ENCODE results near the gene DPP6. TPM values are rescaled to one million over a fixed set of nuclear protein-coding genes. Genes with fewer than 3 reads are reported as not detected.

Gene DPP6
- total and polyA plus RNA-seq, 10 donors = 0.11 to 8.7 (median 3.0) TPM

GRCh38 chr7:154874409-154875113 lies 822.4 kb downstream of the DPP6 start:
- H3K4me3 ChIP-seq = no peak overlapping the region
- TF ChIP-seq POLR2A (IDR thresholded peaks at IDR 0.05) = no peak
- no peak for TF ChIP-seq CTCF (IDR thresholded peaks at IDR 0.05 in 8 of 11, conservative IDR thresholded peaks at IDR 0.05 in 3 of 11)
- no peak for TF ChIP-seq POLR2AphosphoS5 (IDR thresholded peaks at IDR 0.05)
- no peaks in the 10 kb centered on the region for H3K9me3 ChIP-seq
- 48 to 73% (median 65%) methylated on average over 10 of the region's 10 CpGs for WGBS, 5 donors
- H3K36me3 ChIP-seq = no peaks in the 10 kb centered on the region
- intact Hi-C loops (cut with DNase I; ENCODE audit: low total_unique reads) = no loop called here
- peak; percentile 55 for DNase-seq
- H3K4me1 ChIP-seq = no peaks in the 10 kb centered on the region
- H3K27me3 ChIP-seq (replicated peaks in 1 of 7) = peaks cover 0 to 46% (median 0%) of the 10 kb centered on the region in 7 donors
- H3K27ac ChIP-seq = no peak overlapping the region

GRCh38 chr7:154875297-154875696 lies 823.1 kb downstream of the DPP6 start:
- H3K9me3 ChIP-seq = no peaks in the 10 kb centered on the region
- DNase-seq = no peak
- intact Hi-C loops (cut with DNase I; ENCODE audit: low total_unique reads) = no loop called here
- no peaks in the 10 kb centered on the region for H3K36me3 ChIP-seq
- no peaks in the 10 kb centered on the region for H3K4me1 ChIP-seq
- peaks cover 0 to 40% (median 0%) of the 10 kb centered on the region in 7 donors for H3K27me3 ChIP-seq (replicated peaks in 1 of 7)
- no peak overlapping the region for H3K27ac ChIP-seq
- no peak overlapping the region for H3K4me3 ChIP-seq
- no peak for TF ChIP-seq CTCF (IDR thresholded peaks at IDR 0.05 in 8 of 11, conservative IDR thresholded peaks at IDR 0.05 in 3 of 11)
- no peak for TF ChIP-seq POLR2A (IDR thresholded peaks at IDR 0.05)
- TF ChIP-seq POLR2AphosphoS5 (IDR thresholded peaks at IDR 0.05) = no peak
- WGBS, 5 donors = 83 to 89% (median 85%) methylated on average over 13 of the region's 13 CpGs

- no peak for DNase-seq
- Histone ChIP-seq H3K4me3 (no peak overlapping the region), H3K36me3 (no peaks in the 10 kb centered on the region), H3K27me3 (replicated peaks in 1 of 7) (peaks cover 0 to 28% (median 0%) of the 10 kb centered on the region in 7 donors), H3K27ac (no peak overlapping the region), H3K9me3 (no peaks in the 10 kb centered on the region), H3K4me1 (no peaks in the 10 kb centered on the region)
- TF ChIP-seq CTCF (IDR thresholded peaks at IDR 0.05 in 8 of 11, conservative IDR thresholded peaks at IDR 0.05 in 3 of 11) (no peak), POLR2A (IDR thresholded peaks at IDR 0.05) (no peak), POLR2AphosphoS5 (IDR thresholded peaks at IDR 0.05) (no peak)
- 68 to 79% (median 72%) methylated on average over 5 of the region's 5 CpGs for WGBS, 5 donors
- intact Hi-C loops (cut with DNase I; ENCODE audit: low total_unique reads) = no loop called here
Measured at GRCh38 chr7:154876516-154876915, 824.3 kb downstream of the DPP6 start.

- no peaks in the 10 kb centered on the region for H3K4me1 ChIP-seq
- no peak overlapping the region for H3K4me3 ChIP-seq
- no peaks in the 10 kb centered on the region for H3K36me3 ChIP-seq
- H3K27me3 ChIP-seq (replicated peaks in 1 of 7) = peaks cover 0 to 26% (median 0%) of the 10 kb centered on the region in 7 donors
- H3K27ac ChIP-seq = no peak overlapping the region
- DNase-seq = no peak
- WGBS, 5 donors = 78 to 87% (median 86%) methylated on average over 9 of the region's 9 CpGs
- intact Hi-C loops (cut with DNase I; ENCODE audit: low total_unique reads) = no loop called here
- no peaks in the 10 kb centered on the region for H3K9me3 ChIP-seq
- TF ChIP-seq POLR2AphosphoS5 (IDR thresholded peaks at IDR 0.05) = no peak
- no peak for TF ChIP-seq POLR2A (IDR thresholded peaks at IDR 0.05)
- TF ChIP-seq CTCF (IDR thresholded peaks at IDR 0.05 in 8 of 11, conservative IDR thresholded peaks at IDR 0.05 in 3 of 11) = no peak
Measured at GRCh38 chr7:154877031-154877430, 824.8 kb downstream of the DPP6 start.
